GM18508 (cell line): ENCODE data around the gene ABLIM1.

Source experiments
- ATAC-seq: cut with Tn5 transposase; IDR thresholded peaks from one replicate; pipeline ENCODE4 v1.9.1; 2021; ENCODE audit warnings: moderate number of reproducible peaks; ENCODE audit not compliant: insufficient read depth, unreplicated experiment

ABLIM1 gene

DNA sequence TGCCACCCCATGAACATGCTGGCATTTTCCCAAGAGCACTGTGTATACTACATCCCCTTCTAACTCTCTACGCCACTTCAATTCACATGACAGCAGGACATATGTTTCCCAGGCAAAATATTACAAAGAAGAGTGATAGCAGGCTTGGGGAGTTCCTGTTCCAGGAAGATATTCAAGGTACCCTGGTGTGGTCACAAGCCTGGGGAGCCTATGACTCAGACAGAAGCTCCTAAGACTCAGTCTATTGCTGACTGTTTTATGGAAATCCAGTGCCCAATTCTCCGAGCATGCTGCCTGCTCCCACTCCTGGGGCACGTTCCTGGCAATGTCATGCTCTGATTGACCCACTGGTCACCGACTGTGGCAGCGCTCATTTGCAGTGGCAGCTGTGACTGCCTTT is 23.5 kb upstream of the ABLIM1 start:
- no peak for ATAC-seq

- no peak for ATAC-seq
Observed at GRCh38 chr10:114680543-114681117, 22.6 kb upstream of the ABLIM1 start.

GRCh38 chr10:114679552-114679951 is 21.5 kb upstream of the ABLIM1 start:
- no peak for ATAC-seq

- no peak for ATAC-seq
Observed at GRCh38 chr10:114678820-114679219, 20.7 kb upstream of the ABLIM1 start.

DNA sequence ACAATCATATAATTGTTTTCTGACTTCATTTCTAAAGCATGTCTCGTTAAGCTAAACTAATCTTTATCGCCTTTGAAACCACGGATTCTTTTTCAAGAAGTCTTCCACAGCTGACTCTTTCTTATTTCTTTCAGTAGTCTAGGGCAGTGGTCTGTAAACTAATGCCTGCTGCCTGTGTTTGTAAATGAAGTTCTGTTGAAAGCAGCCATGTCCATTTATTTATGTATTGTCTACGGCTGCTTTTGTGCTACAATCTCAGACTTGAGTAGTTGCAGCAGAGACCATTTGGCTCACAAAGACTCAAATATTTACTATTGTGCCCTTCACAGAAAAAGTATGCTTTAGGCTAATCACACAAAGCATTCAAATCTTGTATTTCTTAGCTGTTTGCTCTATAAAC is 20.3 kb upstream of the ABLIM1 start:
- no peak for ATAC-seq

- no peak for ATAC-seq
Observed at GRCh38 chr10:114674346-114674745, 16.3 kb upstream of the ABLIM1 start.

GRCh38 chr10:114669648-114670047 is 11.6 kb upstream of the ABLIM1 start:
- no peak for ATAC-seq

DNA sequence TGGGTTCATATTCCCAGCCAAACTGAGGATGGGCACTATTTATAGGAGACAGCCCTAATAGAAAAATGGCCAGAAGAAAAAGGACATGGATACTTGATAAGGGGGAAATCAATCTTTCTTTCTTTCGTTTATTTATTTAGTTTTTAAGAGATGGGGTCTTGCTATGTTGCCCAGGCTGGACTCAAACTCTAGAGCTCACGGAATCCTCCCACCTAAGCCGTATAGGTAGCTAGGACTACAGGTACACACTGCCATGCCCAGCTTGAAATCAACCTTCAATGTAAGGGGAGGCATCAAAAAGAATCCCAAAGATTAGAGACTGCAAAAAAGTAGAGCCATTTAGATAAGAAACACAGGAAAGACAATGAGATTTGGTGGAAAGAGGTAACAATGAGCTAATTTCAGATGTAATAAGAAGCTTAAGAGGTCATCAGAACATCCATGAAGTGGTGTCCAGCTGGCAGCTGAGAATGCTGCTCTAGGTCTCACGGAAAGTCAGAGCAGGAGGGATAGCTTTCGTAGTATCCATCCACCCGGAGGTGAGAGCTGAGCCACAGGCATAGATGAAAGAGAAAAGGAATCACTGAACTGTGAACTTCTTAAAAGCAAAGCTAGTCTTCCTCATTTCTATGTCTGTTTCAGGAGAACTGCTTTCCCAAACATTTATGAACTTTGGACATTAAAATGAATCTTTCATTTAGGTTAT is 10.5 kb upstream of the ABLIM1 start:
- ATAC-seq = no peak

DNA sequence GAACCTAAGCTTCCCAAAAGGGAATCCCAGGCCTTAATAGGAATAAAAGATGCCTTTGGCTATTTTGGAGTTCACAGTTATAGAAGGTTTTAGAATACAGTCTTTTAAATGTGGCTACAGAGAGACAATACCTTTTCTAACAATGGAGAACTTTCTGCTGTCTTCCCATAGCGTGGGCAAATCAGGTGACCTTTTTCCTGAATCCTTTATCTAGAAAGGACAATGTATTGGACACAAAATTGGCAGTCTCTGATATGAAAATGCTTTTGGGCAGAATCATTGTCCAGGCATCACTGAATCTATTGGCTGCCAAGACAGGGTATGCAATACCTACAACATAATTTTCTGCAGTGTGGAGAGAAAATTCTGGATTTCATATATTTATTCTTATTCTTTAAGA is 7.8 kb upstream of the ABLIM1 start:
- no peak for ATAC-seq

- no peak for ATAC-seq
Observed at GRCh38 chr10:114665406-114665805, 7.3 kb upstream of the ABLIM1 start.

DNA sequence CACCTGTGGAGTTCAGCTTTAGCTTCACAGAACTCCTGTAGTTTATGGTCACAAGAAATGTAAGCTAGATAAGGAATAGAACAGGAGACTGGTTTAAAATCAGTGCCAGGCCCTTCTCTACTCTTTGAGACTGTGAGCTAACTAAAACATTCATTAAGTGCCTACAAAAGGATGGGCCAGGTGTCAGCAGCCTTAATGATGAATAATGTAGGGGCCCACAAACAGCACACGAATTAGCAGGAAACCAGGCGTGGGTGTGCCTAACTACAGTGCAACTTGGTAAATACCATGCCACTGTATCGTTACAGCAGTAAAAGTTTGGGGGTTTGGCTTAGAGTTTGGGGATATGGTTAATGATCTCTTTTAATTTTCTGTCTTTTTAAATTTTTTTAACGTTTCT is 6.1 kb upstream of the ABLIM1 start:
- ATAC-seq = no peak

GRCh38 chr10:114663626-114664025 is 5.6 kb upstream of the ABLIM1 start:
- ATAC-seq = no peak

- no peak for ATAC-seq
Observed at GRCh38 chr10:114662646-114663217, 4.7 kb upstream of the ABLIM1 start.

GRCh38 chr10:114661212-114661880 is 3.3 kb upstream of the ABLIM1 start:
- no peak for ATAC-seq

GRCh38 chr10:114655671-114656070 is 2.4 kb downstream of the ABLIM1 start:
- ATAC-seq = no peak

- no peak for ATAC-seq
Observed at GRCh38 chr10:114654822-114655575, 3.1 kb downstream of the ABLIM1 start.

GRCh38 chr10:114653926-114654325 is 4.1 kb downstream of the ABLIM1 start:
- no peak for ATAC-seq

DNA sequence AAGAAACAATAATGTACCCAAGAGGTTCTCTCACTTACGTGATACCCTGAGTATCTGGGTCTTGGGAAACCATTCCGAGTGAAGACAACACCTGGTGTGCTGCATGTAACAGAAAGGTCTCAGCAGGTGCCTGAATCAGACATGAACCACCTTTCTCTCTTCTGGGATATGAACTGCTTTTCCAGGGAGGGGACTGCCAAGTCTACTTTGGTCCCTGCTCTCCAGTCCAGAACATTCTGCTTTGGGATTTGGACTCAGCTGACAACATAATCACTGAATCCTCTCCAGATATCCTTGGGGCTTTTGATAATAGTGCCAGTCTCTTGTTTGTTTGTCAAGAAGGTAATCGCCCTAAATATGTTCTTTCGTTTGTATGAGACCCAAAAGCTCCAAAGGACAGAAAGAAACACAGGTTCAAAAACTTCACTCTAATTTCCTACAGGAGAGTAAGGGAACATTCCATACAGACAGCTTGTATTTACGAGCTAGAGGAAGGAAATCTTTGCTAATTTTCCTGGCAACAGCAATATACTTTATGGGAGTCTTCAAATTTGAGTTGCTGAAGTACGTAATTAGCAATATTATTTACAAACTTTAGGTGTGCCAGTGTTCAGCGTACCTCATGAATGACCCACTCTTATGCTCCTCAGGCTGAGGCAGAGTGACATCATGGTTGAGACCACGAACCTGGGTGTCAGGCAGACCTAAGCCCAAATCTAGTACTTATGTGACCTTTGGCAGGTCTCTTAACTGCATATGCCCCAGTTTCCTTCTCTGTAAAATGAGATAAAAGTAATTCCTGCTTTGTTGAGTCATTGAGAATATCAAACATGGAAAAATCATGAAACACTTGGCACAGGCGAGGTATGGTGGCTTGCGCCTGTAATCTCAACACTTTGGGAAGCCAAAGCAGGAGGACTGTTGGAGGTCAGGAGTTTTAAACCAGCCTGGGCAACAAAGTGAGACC is 5.4 kb downstream of the ABLIM1 start:
- no peak for ATAC-seq

DNA sequence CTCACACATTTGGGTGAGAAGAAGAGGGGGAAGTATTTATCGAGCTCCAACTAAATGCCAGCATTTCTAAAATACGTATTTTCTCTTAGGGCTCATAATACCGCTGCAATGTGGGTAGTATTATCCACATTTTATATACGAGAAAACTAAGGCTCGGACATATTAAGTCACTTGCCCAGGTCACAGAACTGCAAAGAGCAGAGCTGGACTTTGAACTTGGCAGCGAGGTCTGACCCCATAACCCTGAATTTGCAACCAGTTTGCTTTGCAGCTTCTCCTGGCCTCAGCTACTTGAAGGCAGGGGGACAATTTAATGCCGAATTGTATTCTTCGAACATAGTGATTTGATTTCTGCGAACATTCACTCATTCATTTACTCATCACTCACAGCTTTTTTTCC is 7.2 kb downstream of the ABLIM1 start:
- ATAC-seq = no peak

DNA sequence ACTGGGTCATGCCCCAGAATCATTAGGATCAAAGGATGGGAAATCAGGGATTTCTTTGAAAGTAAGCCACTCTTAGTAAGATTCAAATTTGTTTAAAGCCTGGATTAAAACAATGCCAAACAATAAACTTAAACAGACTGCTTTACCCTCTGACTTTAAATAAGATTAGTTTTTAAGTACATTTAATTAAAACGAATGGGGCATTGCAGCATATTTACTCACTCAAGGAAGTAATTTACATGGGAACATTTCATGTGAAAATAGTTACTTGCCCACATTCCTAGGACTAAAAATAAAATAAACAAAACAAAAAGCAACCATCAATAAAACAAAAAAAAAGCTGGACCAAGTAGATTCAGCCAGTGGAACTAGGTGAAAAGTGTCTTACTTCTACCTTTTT is 7.8 kb downstream of the ABLIM1 start:
- no peak for ATAC-seq
